Hepatocyte (in vitro differentiated cells): ENCODE results near the gene MYH11. TPM values are rescaled to one million over a fixed set of nuclear protein-coding genes. Genes with fewer than 3 reads are reported as not detected.

ENCODE experiments used
- DNase-seq: peaks from one replicate; pipeline ENCODE4 v3.0.0-alpha.2; 2016; ENCODE audit warnings: low spot score
- H2AFZ ChIP-seq: fragments of 200-600 bp; sonication (generic); 2 replicates; pipeline ENCODE4 v1.6.0; 2016; ENCODE audit warnings: antibody characterized with exemption, mild to moderate bottlenecking
- H3K27ac ChIP-seq: fragments of 200-600 bp; sonication (generic); 2 replicates; pipeline ENCODE4 v1.5.1; 2016; ENCODE audit warnings: mild to moderate bottlenecking
- H3K27me3 ChIP-seq: fragments of 200-600 bp; sonication (generic); 2 replicates; pipeline ENCODE4 v1.6.1; 2016
- H3K36me3 ChIP-seq: fragments of 200-600 bp; sonication (generic); replicated peaks from 2 replicates; pipeline ENCODE4 v1.5.1; 2016; ENCODE audit warnings: low read depth; ENCODE audit not compliant: insufficient read depth
- H3K4me1 ChIP-seq: fragments of 200-600 bp; sonication (generic); 2 replicates; pipeline ENCODE4 v1.5.1; 2016; ENCODE audit warnings: mild to moderate bottlenecking, moderate library complexity; ENCODE audit not compliant: insufficient read depth
- H3K4me2 ChIP-seq: fragments of 200-600 bp; sonication (generic); 2 replicates; pipeline ENCODE4 v1.6.0; 2016
- H3K4me3 ChIP-seq: fragments of 200-600 bp; sonication (generic); 2 replicates; pipeline ENCODE4 v1.5.1; 2016; ENCODE audit warnings: mild to moderate bottlenecking
- H3K79me2 ChIP-seq: fragments of 200-600 bp; sonication (generic); 2 replicates; pipeline ENCODE4 v1.6.0; 2017; ENCODE audit warnings: mild to moderate bottlenecking
- H3K9me2 ChIP-seq: fragments of 200-600 bp; sonication (generic); replicated peaks from 2 replicates; pipeline ENCODE4 v1.6.0; 2017; ENCODE audit warnings: mild to moderate bottlenecking; ENCODE audit not compliant: insufficient read depth
- H3K9me3 ChIP-seq: fragments of 200-600 bp; sonication (generic); 2 replicates; pipeline ENCODE4 v1.5.1; 2016; ENCODE audit warnings: low read depth, mild to moderate bottlenecking
- H4K20me1 ChIP-seq: fragments of 200-600 bp; sonication (generic); 2 replicates; pipeline ENCODE4 v1.6.0; 2016; ENCODE audit warnings: mild to moderate bottlenecking; ENCODE audit not compliant: insufficient read depth, poor library complexity, severe bottlenecking
- EZH2 ChIP-seq: fragments of 200-600 bp; sonication (generic); IDR thresholded peaks from 2 replicates; pipeline ENCODE4 v1.6.1; 2016; ENCODE audit warnings: antibody characterized with exemption, mild to moderate bottlenecking, borderline replicate concordance
- EZH2phosphoT487 ChIP-seq: fragments of 200-600 bp; sonication (generic); IDR thresholded peaks from one replicate; pipeline ENCODE4 v1.6.1; 2018; ENCODE audit warnings: antibody characterized with exemption, mild to moderate bottlenecking, low read depth, moderate library complexity; ENCODE audit not compliant: unreplicated experiment, severe bottlenecking
- WGBS: methylation state at CpG from one replicate; pipeline ENCODE4 v1.1.6; 2016; ENCODE audit warnings: low lambda C conversion rate; ENCODE audit errors: missing lambda C conversion rate; 5-methylcytosine and 5-hydroxymethylcytosine counted together
- polyA plus RNA-seq: library from polyadenylated mRNA; unstranded; fragments of >200 nt; fragmentation: Nextera tagmentation; extraction: Ambion mirVana; gene quantifications from 2 replicates; pipeline ENCODE4 v1.2.1, GENCODE V29; 2016
- total RNA-seq: library from RNA; depleted of rRNA; stranded (reverse); fragments of >200 nt; gene quantifications from 2 replicates; pipeline ENCODE4 v1.2.3, GENCODE V29; 2014
- TF ChIP-seq, protein P1 (sequence below): fragments of 200-600 bp; sonication (generic); IDR thresholded peaks from 2 replicates; pipeline ENCODE4 v1.5.1; 2016; ENCODE audit warnings: antibody characterized with exemption, mild to moderate bottlenecking; ENCODE audit not compliant: poor library complexity

Gene MYH11
- total and polyA plus RNA-seq, 2 experiments from 2014 or later, result 0.59 to 5.9 TPM

- 93% methylated on average over 2 of the region's 2 CpGs for WGBS
- no peak overlapping the region for H3K4me3 ChIP-seq
- TF ChIP-seq EZH2phosphoT487, result no peak
- TF ChIP-seq, protein P1, sequence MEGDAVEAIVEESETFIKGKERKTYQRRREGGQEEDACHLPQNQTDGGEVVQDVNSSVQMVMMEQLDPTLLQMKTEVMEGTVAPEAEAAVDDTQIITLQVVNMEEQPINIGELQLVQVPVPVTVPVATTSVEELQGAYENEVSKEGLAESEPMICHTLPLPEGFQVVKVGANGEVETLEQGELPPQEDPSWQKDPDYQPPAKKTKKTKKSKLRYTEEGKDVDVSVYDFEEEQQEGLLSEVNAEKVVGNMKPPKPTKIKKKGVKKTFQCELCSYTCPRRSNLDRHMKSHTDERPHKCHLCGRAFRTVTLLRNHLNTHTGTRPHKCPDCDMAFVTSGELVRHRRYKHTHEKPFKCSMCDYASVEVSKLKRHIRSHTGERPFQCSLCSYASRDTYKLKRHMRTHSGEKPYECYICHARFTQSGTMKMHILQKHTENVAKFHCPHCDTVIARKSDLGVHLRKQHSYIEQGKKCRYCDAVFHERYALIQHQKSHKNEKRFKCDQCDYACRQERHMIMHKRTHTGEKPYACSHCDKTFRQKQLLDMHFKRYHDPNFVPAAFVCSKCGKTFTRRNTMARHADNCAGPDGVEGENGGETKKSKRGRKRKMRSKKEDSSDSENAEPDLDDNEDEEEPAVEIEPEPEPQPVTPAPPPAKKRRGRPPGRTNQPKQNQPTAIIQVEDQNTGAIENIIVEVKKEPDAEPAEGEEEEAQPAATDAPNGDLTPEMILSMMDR, result no peak
- TF ChIP-seq EZH2, result no peak
- no peaks in the 10 kb centered on the region for H3K36me3 ChIP-seq
- H3K27ac ChIP-seq, result no peak overlapping the region
- no peak overlapping the region for H2AFZ ChIP-seq
- H3K9me3 ChIP-seq, result no peaks in the 10 kb centered on the region
- no peaks in the 10 kb centered on the region for H3K4me1 ChIP-seq
- H3K79me2 ChIP-seq, result no peaks in the 10 kb centered on the region
- no peaks in the 10 kb centered on the region for H3K27me3 ChIP-seq
- no peak for DNase-seq
- no peaks in the 10 kb centered on the region for H3K9me2 ChIP-seq
- no peaks in the 10 kb centered on the region for H4K20me1 ChIP-seq
- H3K4me2 ChIP-seq, result no peak overlapping the region
Observed at GRCh38 chr16:15739464-15739863, 117.4 kb downstream of the MYH11 start.

GRCh38 chr16:15737140-15737644 is 119.6 kb downstream of the MYH11 start:
- Histone ChIP-seq H4K20me1 (no peaks in the 10 kb centered on the region), H3K9me3 (no peaks in the 10 kb centered on the region), H3K4me2 (no peak overlapping the region), H3K4me1 (no peaks in the 10 kb centered on the region), H3K27me3 (no peaks in the 10 kb centered on the region), H3K79me2 (no peaks in the 10 kb centered on the region), H3K4me3 (no peak overlapping the region), H3K9me2 (no peaks in the 10 kb centered on the region), H2AFZ (no peak overlapping the region), H3K27ac (no peak overlapping the region), H3K36me3 (no peaks in the 10 kb centered on the region)
- 91% methylated on average over 18 of the region's 18 CpGs for WGBS
- no peak for DNase-seq
- TF ChIP-seq, protein P1, result no peak
- TF ChIP-seq EZH2 (no peak), EZH2phosphoT487 (no peak)

- no peaks in the 10 kb centered on the region for H4K20me1 ChIP-seq
- no peak for TF ChIP-seq EZH2
- TF ChIP-seq, protein P1, result no peak
- no peak for TF ChIP-seq EZH2phosphoT487
- H3K4me3 ChIP-seq, result no peak overlapping the region
- H3K27me3 ChIP-seq, result no peaks in the 10 kb centered on the region
- H3K4me2 ChIP-seq, result no peak overlapping the region
- H3K4me1 ChIP-seq, result no peaks in the 10 kb centered on the region
- H3K9me3 ChIP-seq, result no peaks in the 10 kb centered on the region
- no peaks in the 10 kb centered on the region for H3K36me3 ChIP-seq
- no peak overlapping the region for H2AFZ ChIP-seq
- 73% methylated on average over 7 of the region's 7 CpGs for WGBS
- H3K79me2 ChIP-seq, result no peaks in the 10 kb centered on the region
- DNase-seq, result no peak
- H3K27ac ChIP-seq, result no peak overlapping the region
- H3K9me2 ChIP-seq, result no peaks in the 10 kb centered on the region
Observed at GRCh38 chr16:15736529-15736928, 120.3 kb downstream of the MYH11 start.

GRCh38 chr16:15735610-15736009 is 121.2 kb downstream of the MYH11 start:
- no peak for DNase-seq
- Histone ChIP-seq H3K4me3 (no peak overlapping the region), H3K4me1 (no peaks in the 10 kb centered on the region), H3K27me3 (no peaks in the 10 kb centered on the region), H3K9me2 (no peaks in the 10 kb centered on the region), H3K9me3 (no peaks in the 10 kb centered on the region), H4K20me1 (no peaks in the 10 kb centered on the region), H2AFZ (no peak overlapping the region), H3K27ac (no peak overlapping the region), H3K4me2 (no peak overlapping the region), H3K79me2 (no peaks in the 10 kb centered on the region), H3K36me3 (no peaks in the 10 kb centered on the region)
- 96% methylated on average over 3 of the region's 3 CpGs for WGBS
- no peak for TF ChIP-seq EZH2phosphoT487
- TF ChIP-seq, protein P1, result no peak
- TF ChIP-seq EZH2, result no peak
